HepG2 (cell line): ENCODE results near the gene CYB5B. TPM values are rescaled to one million over a fixed set of nuclear protein-coding genes. Genes with fewer than 3 reads are reported as not detected.
A peak's percentile ranks its signal among the peaks of the same experiment; 100 is the strongest.

Source experiments
- CBFB ChIP-seq: sonication (generic); formaldehyde crosslinking; IDR thresholded peaks from 2 replicates; pipeline ENCODE4 v1.4.0; 2020; ENCODE audit warnings: missing genetic modification reagents
- CEBPG ChIP-seq: IDR thresholded peaks from 2 replicates; pipeline ENCODE4 v1.6.1; 2016
- CENPT ChIP-seq: sonication (generic); formaldehyde crosslinking; IDR thresholded peaks from 2 replicates; pipeline ENCODE4 v1.8.0; 2022; ENCODE audit warnings: low read depth, mild to moderate bottlenecking, moderate library complexity, missing genetic modification reagents
- EED ChIP-seq: sonication (generic); formaldehyde crosslinking; IDR thresholded peaks from 2 replicates; pipeline ENCODE4 v1.5.0; 2020; ENCODE audit warnings: mild to moderate bottlenecking, missing genetic modification reagents
- ERF ChIP-seq: IDR thresholded peaks from 2 replicates; pipeline ENCODE4 v1.6.1; 2018; ENCODE audit warnings: missing biosample characterization, missing genetic modification reagents
- HOXA3 ChIP-seq: sonication (generic); formaldehyde crosslinking; IDR thresholded peaks from 2 replicates; pipeline ENCODE4 v1.5.0; 2020; ENCODE audit warnings: missing genetic modification reagents
- JARID2 ChIP-seq: sonication (generic); formaldehyde crosslinking; IDR thresholded peaks from 2 replicates; pipeline ENCODE4 v1.8.1; 2023; ENCODE audit warnings: missing genetic modification reagents, inconsistent platforms; ENCODE audit not compliant: insufficient replicate concordance
- JUN ChIP-seq: sonication (generic); formaldehyde crosslinking; IDR thresholded peaks from 2 replicates; pipeline ENCODE4 v1.4.0; 2020; ENCODE audit warnings: mild to moderate bottlenecking, missing genetic modification reagents
- MATR3 ChIP-seq: sonication (generic); formaldehyde crosslinking; IDR thresholded peaks from 2 replicates; pipeline ENCODE4 v1.4.0; 2020; ENCODE audit warnings: missing genetic modification reagents
- MZF1 ChIP-seq: sonication (generic); formaldehyde crosslinking; IDR thresholded peaks from 2 replicates; pipeline ENCODE4 v1.8.1; 2023; ENCODE audit warnings: mild to moderate bottlenecking, missing genetic modification reagents, borderline replicate concordance
- NFYB ChIP-seq: sonication (generic); formaldehyde crosslinking; IDR thresholded peaks from 2 replicates; pipeline ENCODE4 v1.4.0; 2020; ENCODE audit warnings: missing genetic modification reagents
- SIN3A ChIP-seq: IDR thresholded peaks from 2 replicates; pipeline ENCODE4 v1.6.1; 2011; ENCODE audit warnings: low read depth, mild to moderate bottlenecking, control low read depth, low read length, borderline replicate concordance
- ZBTB1 ChIP-seq: sonication (generic); formaldehyde crosslinking; IDR thresholded peaks from 2 replicates; pipeline ENCODE4 v1.4.0; 2020; ENCODE audit warnings: missing genetic modification reagents, borderline replicate concordance
- ZNF143 ChIP-seq: sonication (generic); formaldehyde crosslinking; IDR thresholded peaks from 2 replicates; pipeline ENCODE4 v1.4.0; 2020; ENCODE audit warnings: missing genetic modification reagents
- ZNF253 ChIP-seq: sonication (generic); formaldehyde crosslinking; IDR thresholded peaks from 2 replicates; pipeline ENCODE4 v1.8.0; 2022; ENCODE audit warnings: mild to moderate bottlenecking, missing genetic modification reagents, borderline replicate concordance
- ZNF292 ChIP-seq: sonication (generic); formaldehyde crosslinking; IDR thresholded peaks from 2 replicates; pipeline ENCODE4 v1.8.1; 2022; ENCODE audit warnings: mild to moderate bottlenecking, low read depth, missing genetic modification reagents, borderline replicate concordance
- ZNF766 ChIP-seq: sonication (generic); formaldehyde crosslinking; IDR thresholded peaks from 2 replicates; pipeline ENCODE4 v1.5.0; 2020; ENCODE audit warnings: missing genetic modification reagents, borderline replicate concordance
- ZNF775 ChIP-seq: sonication (generic); formaldehyde crosslinking; IDR thresholded peaks from 2 replicates; pipeline ENCODE4 v1.4.0; 2020; ENCODE audit warnings: missing genetic modification reagents, mild to moderate bottlenecking, moderate library complexity, borderline replicate concordance
- ZNF777 ChIP-seq: sonication (generic); formaldehyde crosslinking; IDR thresholded peaks from 2 replicates; pipeline ENCODE4 v1.4.0; 2020; ENCODE audit warnings: missing genetic modification reagents
- ZNF782 ChIP-seq: sonication (generic); formaldehyde crosslinking; IDR thresholded peaks from 2 replicates; pipeline ENCODE4 v1.4.0; 2020; ENCODE audit warnings: missing genetic modification reagents, mild to moderate bottlenecking, borderline replicate concordance
- ZNF879 ChIP-seq: sonication (generic); formaldehyde crosslinking; IDR thresholded peaks from 2 replicates; pipeline ENCODE4 v1.8.1; 2023; ENCODE audit warnings: missing genetic modification reagents
- ZSCAN31 ChIP-seq: sonication (generic); formaldehyde crosslinking; IDR thresholded peaks from 2 replicates; pipeline ENCODE4 v1.5.0; 2020; ENCODE audit warnings: low read depth, mild to moderate bottlenecking, missing genetic modification reagents
- polyA plus RNA-seq, 8 experiments: library from polyadenylated mRNA; depleted of rRNA in 3 of 8; stranded (reverse) in 7 of 8; unstranded in 1 of 8; fragments of >200 nt; fragmentation: Illumina TruSeq in 4 of 8; extraction: Trizol in 4 of 8; gene quantifications; 2 replicates each; pipeline versions ENCODE4 v1.2.1 to v1.2.3, GENCODE V29; 2011 to 2016; ENCODE audit warnings: low read depth in 4 of 8, missing spikeins in 1 of 8, mixed read lengths in 1 of 8; ENCODE audit not compliant: insufficient read depth in 1 of 8
- total RNA-seq, 5 experiments: library from RNA; depleted of rRNA; stranded (reverse); fragments of >200 nt; fragmentation: Illumina TruSeq; extraction: Trizol; gene quantifications; 2 replicates each; pipeline ENCODE4 v1.2.3, GENCODE V29; 2016; ENCODE audit warnings: low read depth in 1 of 5
- TF ChIP-seq, protein P1 (sequence below): sonication (generic); formaldehyde crosslinking; IDR thresholded peaks from 2 replicates; pipeline ENCODE4 v1.5.1; 2020; ENCODE audit warnings: missing genetic modification reagents, mild to moderate bottlenecking, borderline replicate concordance
- TF ChIP-seq, protein P2 (sequence below): sonication (generic); formaldehyde crosslinking; conservative IDR thresholded peaks from 2 replicates; pipeline ENCODE4 v1.4.0; 2020; ENCODE audit warnings: missing genetic modification reagents
- TF ChIP-seq, protein P3 (sequence below): sonication (generic); IDR thresholded peaks from 2 replicates; pipeline ENCODE4 v1.6.1; 2016; ENCODE audit warnings: low read depth, borderline replicate concordance
- TF ChIP-seq, protein P4 (sequence below): sonication (generic); formaldehyde crosslinking; IDR thresholded peaks from 2 replicates; pipeline ENCODE4 v1.8.0; 2022; ENCODE audit warnings: missing genetic modification reagents, low read depth, mild to moderate bottlenecking, borderline replicate concordance

CYB5B gene
- total and polyA plus RNA-seq, 2 of the 13 experiments (the other 11 are each of a cell fraction or from before 2014, with no cell fraction given), result 234 to 432 TPM

DNA sequence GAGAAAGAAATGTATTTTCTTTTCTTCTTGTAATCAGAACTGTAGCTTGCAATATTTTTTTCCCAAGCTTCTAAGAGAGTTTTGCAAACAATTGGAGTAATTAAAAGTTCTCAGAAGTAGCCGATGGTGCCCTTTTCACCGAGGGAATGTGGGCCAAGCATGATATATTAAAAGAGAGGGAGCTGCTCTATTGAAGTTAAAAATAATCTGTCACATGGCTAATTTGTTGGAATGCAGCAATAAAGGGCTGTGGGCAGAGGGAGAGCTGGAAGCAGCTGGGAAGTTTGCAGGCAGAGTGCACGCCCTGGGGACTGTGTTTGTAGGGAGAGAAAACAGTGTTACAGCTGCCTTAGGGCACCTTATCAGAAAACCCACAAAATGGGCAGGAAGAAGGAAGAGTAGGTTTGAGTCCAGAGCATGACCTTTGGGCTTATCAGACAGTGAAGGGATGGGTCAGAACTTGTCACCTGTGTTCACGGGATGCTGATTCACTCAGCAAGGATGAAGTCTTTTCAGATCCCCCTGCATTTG lies 20.1 kb upstream of the CYB5B start (continued):
- TF ChIP-seq ZNF143, result no peak
- TF ChIP-seq ZSCAN31 (CRISPR knock-in tag), result no peak
- TF ChIP-seq SIN3A, result 0 out of 2 replicates have a peak, but pooled peaks have one; percentile 56
- TF ChIP-seq ERF, result peak; percentile 64; the same call in 1 of the 2 replicates
- TF ChIP-seq, protein P1, sequence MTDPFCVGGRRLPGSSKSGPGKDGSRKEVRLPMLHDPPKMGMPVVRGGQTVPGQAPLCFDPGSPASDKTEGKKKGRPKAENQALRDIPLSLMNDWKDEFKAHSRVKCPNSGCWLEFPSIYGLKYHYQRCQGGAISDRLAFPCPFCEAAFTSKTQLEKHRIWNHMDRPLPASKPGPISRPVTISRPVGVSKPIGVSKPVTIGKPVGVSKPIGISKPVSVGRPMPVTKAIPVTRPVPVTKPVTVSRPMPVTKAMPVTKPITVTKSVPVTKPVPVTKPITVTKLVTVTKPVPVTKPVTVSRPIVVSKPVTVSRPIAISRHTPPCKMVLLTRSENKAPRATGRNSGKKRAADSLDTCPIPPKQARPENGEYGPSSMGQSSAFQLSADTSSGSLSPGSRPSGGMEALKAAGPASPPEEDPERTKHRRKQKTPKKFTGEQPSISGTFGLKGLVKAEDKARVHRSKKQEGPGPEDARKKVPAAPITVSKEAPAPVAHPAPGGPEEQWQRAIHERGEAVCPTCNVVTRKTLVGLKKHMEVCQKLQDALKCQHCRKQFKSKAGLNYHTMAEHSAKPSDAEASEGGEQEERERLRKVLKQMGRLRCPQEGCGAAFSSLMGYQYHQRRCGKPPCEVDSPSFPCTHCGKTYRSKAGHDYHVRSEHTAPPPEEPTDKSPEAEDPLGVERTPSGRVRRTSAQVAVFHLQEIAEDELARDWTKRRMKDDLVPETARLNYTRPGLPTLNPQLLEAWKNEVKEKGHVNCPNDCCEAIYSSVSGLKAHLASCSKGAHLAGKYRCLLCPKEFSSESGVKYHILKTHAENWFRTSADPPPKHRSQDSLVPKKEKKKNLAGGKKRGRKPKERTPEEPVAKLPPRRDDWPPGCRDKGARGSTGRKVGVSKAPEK, result 0 out of 2 replicates have a peak, but pooled peaks have one; percentile 31
- TF ChIP-seq, protein P2, sequence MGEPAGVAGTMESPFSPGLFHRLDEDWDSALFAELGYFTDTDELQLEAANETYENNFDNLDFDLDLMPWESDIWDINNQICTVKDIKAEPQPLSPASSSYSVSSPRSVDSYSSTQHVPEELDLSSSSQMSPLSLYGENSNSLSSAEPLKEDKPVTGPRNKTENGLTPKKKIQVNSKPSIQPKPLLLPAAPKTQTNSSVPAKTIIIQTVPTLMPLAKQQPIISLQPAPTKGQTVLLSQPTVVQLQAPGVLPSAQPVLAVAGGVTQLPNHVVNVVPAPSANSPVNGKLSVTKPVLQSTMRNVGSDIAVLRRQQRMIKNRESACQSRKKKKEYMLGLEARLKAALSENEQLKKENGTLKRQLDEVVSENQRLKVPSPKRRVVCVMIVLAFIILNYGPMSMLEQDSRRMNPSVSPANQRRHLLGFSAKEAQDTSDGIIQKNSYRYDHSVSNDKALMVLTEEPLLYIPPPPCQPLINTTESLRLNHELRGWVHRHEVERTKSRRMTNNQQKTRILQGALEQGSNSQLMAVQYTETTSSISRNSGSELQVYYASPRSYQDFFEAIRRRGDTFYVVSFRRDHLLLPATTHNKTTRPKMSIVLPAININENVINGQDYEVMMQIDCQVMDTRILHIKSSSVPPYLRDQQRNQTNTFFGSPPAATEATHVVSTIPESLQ, result no peak
- TF ChIP-seq CENPT (CRISPR knock-in tag), result no peak
- no peak for TF ChIP-seq EED (CRISPR knock-in tag)
- peak; percentile 46; the same call in 1 of the 2 replicates for TF ChIP-seq CBFB
- no peak for TF ChIP-seq JARID2 (CRISPR knock-in tag)
- no peak for TF ChIP-seq ZNF253 (CRISPR knock-in tag)
- no peak for TF ChIP-seq ZNF782 (CRISPR knock-in tag)
- TF ChIP-seq, protein P3, sequence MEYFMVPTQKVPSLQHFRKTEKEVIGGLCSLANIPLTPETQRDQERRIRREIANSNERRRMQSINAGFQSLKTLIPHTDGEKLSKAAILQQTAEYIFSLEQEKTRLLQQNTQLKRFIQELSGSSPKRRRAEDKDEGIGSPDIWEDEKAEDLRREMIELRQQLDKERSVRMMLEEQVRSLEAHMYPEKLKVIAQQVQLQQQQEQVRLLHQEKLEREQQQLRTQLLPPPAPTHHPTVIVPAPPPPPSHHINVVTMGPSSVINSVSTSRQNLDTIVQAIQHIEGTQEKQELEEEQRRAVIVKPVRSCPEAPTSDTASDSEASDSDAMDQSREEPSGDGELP, result peak; percentile 89
- TF ChIP-seq NFYB (CRISPR knock-in tag), result peak; percentile 30; the same call in 1 of the 2 replicates
- peak; percentile 68; the same call in 1 of the 2 replicates for TF ChIP-seq ZNF766 (CRISPR knock-in tag)
- no peak for TF ChIP-seq ZNF879 (CRISPR knock-in tag)
- TF ChIP-seq MZF1 (CRISPR knock-in tag), result no peak
- TF ChIP-seq ZNF777 (CRISPR knock-in tag), result no peak
- TF ChIP-seq JUN (CRISPR knock-in tag), result peak; percentile 61; the same call in 1 of the 2 replicates
- TF ChIP-seq, protein P4, sequence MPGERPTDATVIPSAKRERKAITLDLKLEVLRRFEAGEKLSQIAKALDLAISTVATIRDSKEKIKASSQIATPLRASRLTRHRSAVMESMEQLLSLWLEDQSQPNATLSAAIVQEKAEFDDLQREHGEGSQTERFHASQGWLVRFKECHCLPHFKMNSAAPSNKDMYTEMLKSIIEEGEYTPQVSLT (CRISPR knock-in tag), result no peak
- no peak for TF ChIP-seq ZBTB1 (CRISPR knock-in tag)
- TF ChIP-seq ZNF292, result peak; percentile 99
- no peak for TF ChIP-seq ZNF775 (CRISPR knock-in tag)
- TF ChIP-seq MATR3 (CRISPR knock-in tag), result no peak
- peak; percentile 71 for TF ChIP-seq CEBPG (CRISPR knock-in tag)
- TF ChIP-seq HOXA3 (CRISPR knock-in tag), result peak; percentile 85
